Upper lobe of left lung (tissue), 6 donors: Measurements from ENCODE around the gene GPR61. TPM values are rescaled to one million over a fixed set of nuclear protein-coding genes. Genes with fewer than 3 reads are reported as not detected.

ENCODE experiments used
- ATAC-seq, 2 donors: fragments of 200-7000 bp; cut with Tn5 transposase; one replicate each; pipeline ENCODE4 v1.9.1; 2022; ENCODE audit warnings: mild to moderate bottlenecking in 2 of 2, moderate library complexity in 2 of 2; ENCODE audit not compliant: low FRiP score in 2 of 2
- DNase-seq, 2 donors: peaks; one replicate each; pipeline ENCODE4 v3.0.0-alpha.2; 2019 to 2020
- H3K27ac ChIP-seq, 4 donors: fragments of 200-600 bp; sonication (generic); one replicate each; pipeline ENCODE4 v1.5.1; 2016 to 2019
- H3K27me3 ChIP-seq, 4 donors: fragments of 200-600 bp; sonication (generic); one replicate each; pipeline ENCODE4 v1.5.1; 2017 to 2019
- H3K36me3 ChIP-seq, 4 donors: fragments of 200-600 bp; sonication (generic); one replicate each; pipeline ENCODE4 v1.5.1; 2016 to 2019
- H3K4me1 ChIP-seq, 4 donors: fragments of 200-600 bp; sonication (generic); one replicate each; pipeline ENCODE4 v1.5.1; 2018 to 2019
- H3K4me3 ChIP-seq, 4 donors: fragments of 200-600 bp; sonication (generic); one replicate each; pipeline ENCODE4 v1.5.1; 2017 to 2019; ENCODE audit warnings: mild to moderate bottlenecking in 2 of 4, moderate library complexity in 1 of 4
- H3K9me3 ChIP-seq, 4 donors: fragments of 200-600 bp; sonication (generic); one replicate each; pipeline ENCODE4 v1.5.1; 2018 to 2019
- CTCF ChIP-seq, 6 experiments: fragments of 450-650 bp in 4 of 6; fragments of 200-600 bp in 2 of 6; sonication (generic) in 2 of 6; IDR thresholded peaks; one replicate each; pipeline ENCODE4 v1.5.1; 2016 to 2019; ENCODE audit warnings: antibody characterized with exemption in 6 of 6
- EP300 ChIP-seq, 4 donors: sonication (generic); formaldehyde crosslinking; IDR thresholded peaks; one replicate each; pipeline ENCODE4 v1.5.1; 2017; ENCODE audit warnings: antibody characterized with exemption in 4 of 4, control low read depth in 2 of 4
- POLR2A ChIP-seq, 4 donors: fragments of 450-650 bp; IDR thresholded peaks; one replicate each; pipeline ENCODE4 v1.5.1; 2016 to 2017; ENCODE audit warnings: antibody characterized with exemption in 4 of 4, mild to moderate bottlenecking in 2 of 4
- POLR2AphosphoS5 ChIP-seq, 2 donors: sonication (generic); formaldehyde crosslinking; IDR thresholded peaks; one replicate each; pipeline ENCODE4 v1.5.1; 2017; ENCODE audit warnings: antibody characterized with exemption in 2 of 2
- WGBS, 2 donors: methylation state at CpG; one replicate each; pipeline ENCODE4 v1.1.5; 2017 to 2018; 5-methylcytosine and 5-hydroxymethylcytosine counted together
- small RNA-seq, 4 donors: library from RNA; depleted of rRNA; stranded (forward); fragments of <200 nt; gene quantifications; one replicate each; pipeline ENCODE3, GENCODE V24; 2016
- total RNA-seq, 6 donors: library from RNA; depleted of rRNA in 4 of 6; stranded (reverse); fragments of >200 nt in 4 of 6; gene quantifications; one replicate each; pipeline versions ENCODE4 v1.1.0 to v1.2.1, GENCODE V29; 2016 to 2021
- donor health status: DM: no; HTN: no; CAD: no; lungs with moderate emphysema.
- donor health status: DM: no; HTN: yes; CAD: no; lungs with severe emphysema.

The GPR61 gene
- total RNA-seq, 6 donors from 2014 or later = not detected

- no peak for TF ChIP-seq POLR2AphosphoS5 (IDR thresholded peaks at IDR 0.05)
- TF ChIP-seq EP300 (IDR thresholded peaks at IDR 0.05) = no peak
- TF ChIP-seq POLR2A (IDR thresholded peaks at IDR 0.05) = no peak
- no peak for TF ChIP-seq CTCF (IDR thresholded peaks at IDR 0.05)
- Histone ChIP-seq H3K27ac (no peak overlapping the region), H3K4me1 (no peaks in the 10 kb centered on the region), H3K36me3 (peaks cover 31 to 99% (median 45%) of the 10 kb centered on the region in 4 donors), H3K4me3 (no peak overlapping the region), H3K9me3 (no peaks in the 10 kb centered on the region), H3K27me3 (no peaks in the 10 kb centered on the region)
- WGBS, 2 donors = 66 to 71% methylated on average over 3 of the region's 3 CpGs
- no peak for ATAC-seq
- DNase-seq = no peak
Measured at GRCh38 chr1:109589177-109589576, 49.5 kb downstream of the GPR61 start.

GRCh38 chr1:109589679-109590078, 50.0 kb downstream of the GPR61 start:
- TF ChIP-seq POLR2AphosphoS5 (IDR thresholded peaks at IDR 0.05) = no peak
- no peak for TF ChIP-seq EP300 (IDR thresholded peaks at IDR 0.05)
- TF ChIP-seq CTCF (IDR thresholded peaks at IDR 0.05) = no peak
- no peak for TF ChIP-seq POLR2A (IDR thresholded peaks at IDR 0.05)
- H3K4me1 ChIP-seq = no peaks in the 10 kb centered on the region
- ATAC-seq (no peak), DNase-seq (no peak)
- no peak overlapping the region for H3K4me3 ChIP-seq
- H3K9me3 ChIP-seq = no peaks in the 10 kb centered on the region
- H3K27me3 ChIP-seq = no peaks in the 10 kb centered on the region
- H3K36me3 ChIP-seq = peaks cover 31 to 99% (median 46%) of the 10 kb centered on the region in 4 donors
- no peak overlapping the region for H3K27ac ChIP-seq

- ATAC-seq (no peak), DNase-seq (no peak)
- Histone ChIP-seq H3K27me3 (no peaks in the 10 kb centered on the region), H3K36me3 (peaks cover 15 to 98% (median 31%) of the 10 kb centered on the region in 4 donors), H3K4me3 (no peak overlapping the region), H3K9me3 (no peaks in the 10 kb centered on the region), H3K4me1 (no peaks in the 10 kb centered on the region), H3K27ac (no peak overlapping the region)
- TF ChIP-seq POLR2A (IDR thresholded peaks at IDR 0.05) (no peak), CTCF (IDR thresholded peaks at IDR 0.05) (no peak), POLR2AphosphoS5 (IDR thresholded peaks at IDR 0.05) (no peak), EP300 (IDR thresholded peaks at IDR 0.05) (no peak)
Measured at GRCh38 chr1:109592916-109593315, 53.2 kb downstream of the GPR61 start.

- peaks cover 12 to 80% (median 21%) of the 10 kb centered on the region in 4 donors for H3K36me3 ChIP-seq
Measured at GRCh38 chr1:109595531-109595930, 55.9 kb downstream of the GPR61 start.

More at GRCh38 chr1:109595531-109595930, 55.9 kb downstream of the GPR61 start:
- ATAC-seq = no peak
- H3K27me3 ChIP-seq = no peaks in the 10 kb centered on the region
- H3K9me3 ChIP-seq = no peaks in the 10 kb centered on the region
- no peak for DNase-seq
- 87 to 89% methylated on average over 2 of the region's 2 CpGs for WGBS, 2 donors
- TF ChIP-seq EP300 (IDR thresholded peaks at IDR 0.05) = no peak
- TF ChIP-seq CTCF (IDR thresholded peaks at IDR 0.05) = no peak
- no peak for TF ChIP-seq POLR2A (IDR thresholded peaks at IDR 0.05)
- TF ChIP-seq POLR2AphosphoS5 (IDR thresholded peaks at IDR 0.05) = no peak
- no peak overlapping the region for H3K4me3 ChIP-seq
- H3K27ac ChIP-seq = no peak overlapping the region
- H3K4me1 ChIP-seq = no peaks in the 10 kb centered on the region

Small RNA genes lying within 50 kb of the gene (small RNA-seq; reads per million reads assigned to genes)
- 0 reads per million in 4 donors for gene RNU6V

Other genes with a start within 250 kb of the GPR61 start
- gene MYBPHL, start 232.9 kb upstream of the GPR61 start, total RNA-seq = 1 to 10 TPM in 5 of 6 donors, not detected in 1; 1.8 to 8.6 (median 3.1) TPM
- gene SORT1, start 142.0 kb upstream of the GPR61 start, total RNA-seq = 100 to 1,000 TPM; 105 to 222 (median 116) TPM
- gene PSMA5, start 113.4 kb upstream of the GPR61 start, total RNA-seq = 10 to 100 TPM; 15.2 to 69.5 (median 29.8) TPM
- 1 to 10 TPM in 4 of 6 donors, under 1 TPM in 2; 0.30 to 3.1 (median 1.1) TPM for gene SYPL2, start 73.3 kb upstream of the GPR61 start, total RNA-seq
- gene ATXN7L2, start 56.0 kb upstream of the GPR61 start, total RNA-seq = 10 to 100 TPM in 1 of 6 donors, 1 to 10 TPM in 5; 2.3 to 19.9 (median 5.3) TPM
- gene CYB561D1, start 45.8 kb upstream of the GPR61 start, total RNA-seq = 10 to 100 TPM in 3 of 6 donors, 1 to 10 TPM in 3; 4.2 to 16.4 (median 9.9) TPM
- 10 to 100 TPM in 2 of 6 donors, 1 to 10 TPM in 4; 1.0 to 11.8 (median 8.3) TPM for gene AMIGO1, start 30.1 kb upstream of the GPR61 start, total RNA-seq
- 1 to 10 TPM; 2.2 to 9.0 (median 6.0) TPM for gene GNAI3, start 8.7 kb downstream of the GPR61 start, total RNA-seq
- under 1 TPM in 2 of 6 donors, not detected in 4; 0.20 to 0.46 TPM for gene GNAT2, start 79.7 kb downstream of the GPR61 start, total RNA-seq
- gene AMPD2, start 80.0 kb downstream of the GPR61 start, total RNA-seq = 100 to 1,000 TPM in 1 of 6 donors, 10 to 100 TPM in 5; 39.5 to 183 (median 58.9) TPM
- gene GSTM4, start 116.2 kb downstream of the GPR61 start, total RNA-seq = 10 to 100 TPM; 10.7 to 28.3 (median 15.9) TPM
- gene GSTM2, start 128.2 kb downstream of the GPR61 start, total RNA-seq = 100 to 1,000 TPM in 1 of 6 donors, 10 to 100 TPM in 5; 19.0 to 263 (median 31.6) TPM
- 10 to 100 TPM in 2 of 6 donors, not detected in 4; 11.8 to 33.0 TPM for gene GSTM1, start 147.9 kb downstream of the GPR61 start, total RNA-seq
- gene GSTM5, start 172.4 kb downstream of the GPR61 start, total RNA-seq = 10 to 100 TPM in 3 of 6 donors, 1 to 10 TPM in 2, under 1 TPM in 1; 1.00 to 24.3 (median 8.3) TPM
- 10 to 100 TPM in 3 of 6 donors, 1 to 10 TPM in 3; 4.9 to 23.3 (median 11.2) TPM for gene GSTM3, start 201.2 kb downstream of the GPR61 start, total RNA-seq
- gene EPS8L3, start 224.1 kb downstream of the GPR61 start, total RNA-seq = under 1 TPM in 1 of 6 donors, not detected in 5; 0.20 TPM